Mesothelial cell of epicardium (in vitro differentiated cells): ENCODE results near the gene DLL1. TPM values are rescaled to one million over a fixed set of nuclear protein-coding genes. Genes with fewer than 3 reads are reported as not detected.
"Not testable (repeated sequence)": the region's sequence is repeated elsewhere in the genome, so short reads cannot be mapped to it uniquely, and the experiment has no call there.

Experiments
- DNase-seq, 2 experiments: peaks; one replicate each; pipeline ENCODE4 v3.0.0; 2021; ENCODE audit warnings: low spot score in 2 of 2; ENCODE audit not compliant: unreplicated experiment in 2 of 2
- H3K27ac Mint-ChIP-seq: 2 replicates; pipeline ENCODE4 v1.8.0; 2021; ENCODE audit warnings: mixed read lengths
- H3K27me3 Mint-ChIP-seq: 2 replicates; pipeline ENCODE4 v1.8.0; 2021; ENCODE audit warnings: low read depth, mixed read lengths
- H3K36me3 Mint-ChIP-seq: 2 replicates; pipeline ENCODE4 v1.8.0; 2021; ENCODE audit warnings: mixed read lengths
- H3K4me1 Mint-ChIP-seq: 2 replicates; pipeline ENCODE4 v1.8.0; 2021; ENCODE audit warnings: mixed read lengths
- H3K4me3 Mint-ChIP-seq: 2 replicates; pipeline ENCODE4 v1.8.0; 2021; ENCODE audit warnings: mild to moderate bottlenecking, moderate library complexity, mixed read lengths
- H3K9me3 Mint-ChIP-seq: 2 replicates; pipeline ENCODE4 v1.8.0; 2021; ENCODE audit warnings: mixed read lengths
- CTCF ChIP-seq: fragments of 200-600 bp; sonication (generic); IDR thresholded peaks from one replicate; pipeline ENCODE4 v1.5.0; 2021; ENCODE audit warnings: antibody characterized with exemption; ENCODE audit not compliant: unreplicated experiment
- total RNA-seq: library from RNA; stranded (reverse); gene quantifications from 3 replicates; pipeline ENCODE4 v1.2.1, GENCODE V29; 2021

The DLL1 gene
- total RNA-seq, 1 donor from 2014 or later, result 3.6 TPM

GRCh38 chr6:170265655-170266054, 25.2 kb downstream of the DLL1 start:
- Mint-ChIP-seq H3K36me3 (no peaks in the 10 kb centered on the region), H3K9me3 (no peaks in the 10 kb centered on the region), H3K27ac (no peak overlapping the region), H3K27me3 (no peaks in the 10 kb centered on the region), H3K4me1 (peaks cover 21% of the 10 kb centered on the region), H3K4me3 (no peak overlapping the region)
- DNase-seq, result no peak
- TF ChIP-seq CTCF, result no peak

DNA sequence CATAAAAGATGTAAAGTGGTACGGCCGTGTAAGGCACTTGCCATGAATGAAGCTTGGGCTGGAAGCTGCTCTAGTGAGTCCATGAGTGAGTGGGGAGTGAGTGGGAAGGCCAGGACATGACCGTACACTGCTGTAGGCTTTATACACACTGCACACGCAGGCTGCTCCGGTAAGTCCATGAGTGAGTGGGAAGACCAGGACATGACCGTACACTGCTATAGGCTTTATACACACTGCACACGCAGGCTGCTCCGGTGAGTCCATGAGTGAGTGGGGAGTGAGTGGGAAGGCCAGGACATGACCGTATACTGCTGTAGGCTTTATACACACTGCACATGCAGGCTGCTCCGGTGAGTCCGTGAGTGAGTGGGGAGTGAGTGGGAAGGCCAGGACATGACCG, 26.2 kb downstream of the DLL1 start:
- H3K36me3 Mint-ChIP-seq, H3K4me3 Mint-ChIP-seq, H3K27me3 Mint-ChIP-seq, DNase-seq, H3K9me3 Mint-ChIP-seq, H3K27ac Mint-ChIP-seq: not testable (repeated sequence)
- H3K4me1 Mint-ChIP-seq, result peaks cover 15% of the 10 kb centered on the region

DNA sequence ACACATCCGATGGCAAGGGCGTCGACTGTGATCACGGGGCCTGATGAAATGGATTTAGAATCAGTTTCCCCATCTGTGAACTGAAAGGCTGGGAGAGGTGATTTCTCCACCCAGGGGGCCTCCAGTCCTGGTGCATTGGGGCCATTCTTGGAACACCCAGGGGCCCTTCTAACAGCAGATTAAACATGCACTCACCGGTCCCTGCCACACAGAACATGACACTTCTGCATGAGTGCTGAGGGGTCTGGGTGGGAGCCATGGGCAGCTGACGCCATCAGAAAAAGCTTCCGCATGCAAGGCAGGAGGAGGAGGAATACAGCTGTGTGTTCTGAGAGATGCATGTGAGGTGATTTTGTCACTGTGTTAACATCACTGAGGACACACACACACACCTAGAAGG, 26.8 kb downstream of the DLL1 start:
- no peak for TF ChIP-seq CTCF
- Mint-ChIP-seq H3K27ac (no peak overlapping the region), H3K4me3 (no peak overlapping the region), H3K9me3 (no peaks in the 10 kb centered on the region), H3K4me1 (peaks cover 10% of the 10 kb centered on the region), H3K27me3 (no peaks in the 10 kb centered on the region), H3K36me3 (no peaks in the 10 kb centered on the region)
- DNase-seq, result no peak

GRCh38 chr6:170263410-170263809, 27.5 kb downstream of the DLL1 start:
- Mint-ChIP-seq H3K27ac (no peak overlapping the region), H3K4me1 (peaks cover 10% of the 10 kb centered on the region), H3K36me3 (no peaks in the 10 kb centered on the region), H3K27me3 (no peaks in the 10 kb centered on the region), H3K4me3 (no peak overlapping the region), H3K9me3 (no peaks in the 10 kb centered on the region)
- no peak for DNase-seq
- TF ChIP-seq CTCF, result no peak

DNA sequence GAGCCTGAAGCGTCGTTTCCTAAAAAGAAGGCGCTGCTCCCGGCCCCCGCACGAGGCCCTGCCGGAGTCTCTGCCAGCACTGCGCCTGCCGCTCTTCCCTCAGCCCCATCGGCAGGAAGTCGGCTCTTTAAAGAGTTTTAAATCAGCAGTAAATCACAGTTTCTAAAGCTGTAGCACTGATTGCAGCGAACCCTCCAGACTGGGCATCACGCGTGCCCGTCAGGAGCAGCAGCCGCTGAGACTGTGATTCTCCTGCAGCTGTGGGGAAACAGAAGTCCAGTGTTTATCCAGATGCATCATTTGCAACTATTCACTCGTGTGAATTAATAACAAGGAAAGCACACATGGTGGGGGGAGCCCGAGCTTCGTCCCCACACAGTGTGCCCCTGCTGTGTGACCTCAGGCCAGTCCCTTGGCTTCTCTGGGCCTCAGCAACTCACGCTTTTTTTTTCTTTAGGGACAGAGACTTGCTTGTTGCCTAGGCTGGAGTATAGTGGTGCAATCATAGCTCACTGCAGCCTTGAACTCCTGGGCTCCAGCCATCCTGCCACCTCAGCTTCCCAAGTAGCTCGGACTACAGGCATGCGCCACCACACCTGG, 28.3 kb downstream of the DLL1 start:
- no peaks in the 10 kb centered on the region for H3K9me3 Mint-ChIP-seq
- H3K36me3 Mint-ChIP-seq, result no peaks in the 10 kb centered on the region
- no peak overlapping the region for H3K27ac Mint-ChIP-seq
- peaks cover 10% of the 10 kb centered on the region for H3K4me1 Mint-ChIP-seq
- TF ChIP-seq CTCF, result no peak
- no peak overlapping the region for H3K4me3 Mint-ChIP-seq
- no peaks in the 10 kb centered on the region for H3K27me3 Mint-ChIP-seq
- no peak for DNase-seq

GRCh38 chr6:170261643-170262488, 29.0 kb downstream of the DLL1 start:
- Mint-ChIP-seq H3K27me3 (no peaks in the 10 kb centered on the region), H3K4me1 (peaks cover 10% of the 10 kb centered on the region)

More at GRCh38 chr6:170261643-170262488, 29.0 kb downstream of the DLL1 start:
- Mint-ChIP-seq H3K4me3 (no peak overlapping the region), H3K9me3 (no peaks in the 10 kb centered on the region), H3K36me3 (no peaks in the 10 kb centered on the region), H3K27ac (no peak overlapping the region)
- TF ChIP-seq CTCF, result no peak
- DNase-seq, result peak in 1 of 2 experiments; percentile 1
